GM23248 (cell line): ENCODE measurements around the gene PRKAR1B.

Source experiments
- EZH2 ChIP-seq: fragments of 200-600 bp; sonication (generic); IDR thresholded peaks from 2 replicates; pipeline ENCODE4 v1.6.1; 2018; ENCODE audit warnings: antibody characterized with exemption, mild to moderate bottlenecking; ENCODE audit not compliant: insufficient read depth, poor library complexity, severe bottlenecking
- EZH2phosphoT487 ChIP-seq: fragments of 200-600 bp; sonication (generic); IDR thresholded peaks from 2 replicates; pipeline ENCODE4 v1.6.1; 2018; ENCODE audit warnings: antibody characterized with exemption, moderate library complexity, mild to moderate bottlenecking, low read depth; ENCODE audit not compliant: insufficient read depth

DNA sequence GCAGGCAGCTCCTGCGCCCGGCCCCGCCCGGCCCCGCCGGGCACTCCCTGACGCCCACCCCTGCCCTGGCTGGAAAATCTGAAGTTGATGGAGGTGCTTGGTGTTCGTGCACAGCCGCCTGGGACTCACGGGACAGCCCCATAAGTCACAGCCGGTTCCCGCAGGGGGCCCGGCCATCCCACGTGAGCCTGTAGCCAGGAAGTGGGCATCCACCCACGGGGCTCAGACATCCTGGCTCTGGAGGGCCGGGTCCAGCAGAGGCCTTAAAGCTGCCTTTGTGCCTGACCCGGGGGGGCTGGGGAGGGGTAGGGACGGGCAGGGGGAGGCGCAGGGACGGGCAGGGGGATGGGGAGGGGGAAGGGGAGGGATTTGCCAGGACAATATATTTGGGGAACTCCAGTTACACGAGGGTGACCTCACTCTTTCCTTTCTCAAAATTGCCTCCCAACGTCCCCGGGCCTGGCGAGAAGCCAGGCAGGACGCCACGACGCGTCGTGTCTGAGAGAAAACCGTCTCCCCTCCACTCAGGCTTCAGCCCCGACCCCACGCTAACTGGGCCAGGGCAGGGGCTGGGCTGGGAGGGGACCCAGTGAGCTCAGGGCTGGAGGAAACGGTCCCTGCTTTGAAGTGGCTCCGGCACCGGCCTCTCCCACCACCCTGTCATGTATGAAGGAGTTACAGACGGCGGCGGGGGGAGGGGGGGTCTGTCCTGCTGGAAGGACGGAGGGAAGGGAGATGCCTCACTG, 125.3 kb downstream of the PRKAR1B start:
- TF ChIP-seq EZH2 = no peak
- no peak for TF ChIP-seq EZH2phosphoT487
